ENCODE measurements around the gene OSCAR. TPM values are rescaled to one million over a fixed set of nuclear protein-coding genes. Genes with fewer than 3 reads are reported as not detected.

Gene OSCAR
- total RNA-seq, 6 experiments from 2014 or later, result 0.45 to 3.2 (median 2.4) TPM

DNA sequence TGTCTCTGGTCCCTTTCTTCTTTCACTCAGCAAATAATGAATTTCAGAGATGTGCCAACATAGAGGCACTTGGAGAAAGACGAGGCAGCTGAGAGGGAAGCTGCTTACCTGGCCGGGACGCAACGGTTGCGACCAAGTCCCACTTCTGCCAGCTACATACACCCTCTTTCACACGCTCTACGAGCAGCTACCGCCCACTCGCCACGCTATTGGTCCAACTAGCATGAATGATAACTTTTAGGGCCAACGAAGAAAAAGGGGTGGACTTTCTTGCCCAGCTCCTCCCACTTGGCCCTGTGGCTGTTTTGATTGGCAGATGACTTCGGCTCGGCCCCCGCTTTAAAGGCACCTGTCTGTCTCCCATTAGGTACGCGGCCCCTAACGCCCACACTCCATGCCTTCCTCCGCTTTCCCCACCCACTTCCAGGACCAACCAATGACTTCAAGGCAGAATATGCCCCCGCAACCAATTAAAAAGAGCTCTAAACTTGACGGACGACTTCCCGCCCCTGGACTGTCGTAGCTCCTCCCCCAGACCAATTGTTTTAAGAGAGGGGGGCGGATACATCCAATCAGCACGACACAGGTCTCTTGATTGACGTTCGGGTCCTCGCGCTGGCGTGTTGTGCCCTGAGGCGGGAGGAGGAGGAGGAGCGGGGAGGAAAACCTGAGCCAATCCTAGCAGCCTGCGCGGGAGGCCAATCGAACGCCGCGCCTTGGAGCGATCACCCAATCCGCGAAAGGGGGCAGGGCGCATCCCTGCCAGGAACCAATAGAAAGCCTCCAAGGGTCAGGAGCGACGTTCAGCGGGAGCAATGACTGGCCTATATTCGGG lies 36.5 kb upstream of the OSCAR start:
- DNase-seq, result peak; percentile 100
- peaks cover 43% of the 10 kb centered on the region for H3K4me1 Mint-ChIP-seq (ENCODE audit: low read depth)
- H3K27me3 Mint-ChIP-seq (ENCODE audit: insufficient read depth), result peaks cover 2% of the 10 kb centered on the region; the same call in 1 of the 2 replicates
- peak overlapping the region; percentile 90 for H3K4me3 Mint-ChIP-seq
- H3K36me3 Mint-ChIP-seq (ENCODE audit: low read depth), result peaks cover 4% of the 10 kb centered on the region; the same call in 1 of the 2 replicates
- TF ChIP-seq, protein P1, sequence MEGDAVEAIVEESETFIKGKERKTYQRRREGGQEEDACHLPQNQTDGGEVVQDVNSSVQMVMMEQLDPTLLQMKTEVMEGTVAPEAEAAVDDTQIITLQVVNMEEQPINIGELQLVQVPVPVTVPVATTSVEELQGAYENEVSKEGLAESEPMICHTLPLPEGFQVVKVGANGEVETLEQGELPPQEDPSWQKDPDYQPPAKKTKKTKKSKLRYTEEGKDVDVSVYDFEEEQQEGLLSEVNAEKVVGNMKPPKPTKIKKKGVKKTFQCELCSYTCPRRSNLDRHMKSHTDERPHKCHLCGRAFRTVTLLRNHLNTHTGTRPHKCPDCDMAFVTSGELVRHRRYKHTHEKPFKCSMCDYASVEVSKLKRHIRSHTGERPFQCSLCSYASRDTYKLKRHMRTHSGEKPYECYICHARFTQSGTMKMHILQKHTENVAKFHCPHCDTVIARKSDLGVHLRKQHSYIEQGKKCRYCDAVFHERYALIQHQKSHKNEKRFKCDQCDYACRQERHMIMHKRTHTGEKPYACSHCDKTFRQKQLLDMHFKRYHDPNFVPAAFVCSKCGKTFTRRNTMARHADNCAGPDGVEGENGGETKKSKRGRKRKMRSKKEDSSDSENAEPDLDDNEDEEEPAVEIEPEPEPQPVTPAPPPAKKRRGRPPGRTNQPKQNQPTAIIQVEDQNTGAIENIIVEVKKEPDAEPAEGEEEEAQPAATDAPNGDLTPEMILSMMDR (IDR thresholded peaks at IDR 0.05), result no peak
- H3K9me3 Mint-ChIP-seq, result no peaks in the 10 kb centered on the region
- H3K27ac Mint-ChIP-seq, result peak overlapping the region; percentile 84

- H3K27me3 Mint-ChIP-seq (ENCODE audit: insufficient read depth), result no peaks in the 10 kb centered on the region; the same call in 1 of the 2 replicates
- peaks cover 35% of the 10 kb centered on the region for H3K4me1 Mint-ChIP-seq (ENCODE audit: low read depth)
- H3K36me3 Mint-ChIP-seq (ENCODE audit: low read depth), result no peaks in the 10 kb centered on the region
- no peaks in the 10 kb centered on the region for H3K9me3 Mint-ChIP-seq
- peak overlapping the region; percentile 84 for H3K27ac Mint-ChIP-seq
- no peak for DNase-seq
- TF ChIP-seq, protein P1 (IDR thresholded peaks at IDR 0.05), result no peak
- peak overlapping the region; percentile 90 for H3K4me3 Mint-ChIP-seq
Measured at GRCh38 chr19:54136086-54136863, 35.7 kb upstream of the OSCAR start.

DNA sequence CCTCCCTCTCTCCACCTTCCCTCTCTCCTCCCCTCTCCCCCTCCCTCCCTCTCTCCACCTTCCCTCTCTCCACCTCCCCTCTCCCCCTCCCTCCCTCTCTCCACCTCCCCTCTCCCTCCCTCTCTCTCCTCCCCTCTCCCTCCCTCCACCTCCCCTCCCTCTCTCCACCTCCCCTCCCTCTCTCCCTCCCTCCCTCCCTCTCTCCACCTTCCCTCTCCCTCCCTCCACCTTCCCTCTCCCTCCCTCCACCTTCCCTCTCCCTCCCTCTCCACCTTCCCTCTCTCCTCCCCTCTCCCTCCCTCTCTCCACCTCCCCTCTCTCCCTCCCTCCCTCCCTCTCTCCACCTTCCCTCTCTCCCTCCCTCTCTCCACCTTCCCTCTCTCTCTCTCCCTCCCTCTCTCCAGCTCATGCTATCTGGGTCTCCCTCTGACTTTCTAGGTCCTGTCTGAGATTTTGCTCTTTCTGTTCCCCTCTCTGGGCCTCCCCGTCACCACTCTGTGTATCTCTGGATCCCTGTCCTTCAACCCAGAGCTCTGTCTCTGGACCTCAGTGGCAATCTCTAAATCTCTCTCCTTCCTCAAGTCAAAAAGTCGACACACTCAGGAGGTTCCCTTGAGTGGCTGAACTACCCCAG lies 33.5 kb upstream of the OSCAR start:
- no peak overlapping the region for H3K4me3 Mint-ChIP-seq
- H3K36me3 Mint-ChIP-seq (ENCODE audit: low read depth), result no peaks in the 10 kb centered on the region
- H3K4me1 Mint-ChIP-seq (ENCODE audit: low read depth), result peaks cover 15% of the 10 kb centered on the region
- TF ChIP-seq, protein P1 (IDR thresholded peaks at IDR 0.05), result no peak
- H3K9me3 Mint-ChIP-seq, result no peaks in the 10 kb centered on the region
- no peak for DNase-seq
- H3K27ac Mint-ChIP-seq, result no peak overlapping the region
- H3K27me3 Mint-ChIP-seq (ENCODE audit: insufficient read depth), result no peaks in the 10 kb centered on the region; the same call in 1 of the 2 replicates

DNA sequence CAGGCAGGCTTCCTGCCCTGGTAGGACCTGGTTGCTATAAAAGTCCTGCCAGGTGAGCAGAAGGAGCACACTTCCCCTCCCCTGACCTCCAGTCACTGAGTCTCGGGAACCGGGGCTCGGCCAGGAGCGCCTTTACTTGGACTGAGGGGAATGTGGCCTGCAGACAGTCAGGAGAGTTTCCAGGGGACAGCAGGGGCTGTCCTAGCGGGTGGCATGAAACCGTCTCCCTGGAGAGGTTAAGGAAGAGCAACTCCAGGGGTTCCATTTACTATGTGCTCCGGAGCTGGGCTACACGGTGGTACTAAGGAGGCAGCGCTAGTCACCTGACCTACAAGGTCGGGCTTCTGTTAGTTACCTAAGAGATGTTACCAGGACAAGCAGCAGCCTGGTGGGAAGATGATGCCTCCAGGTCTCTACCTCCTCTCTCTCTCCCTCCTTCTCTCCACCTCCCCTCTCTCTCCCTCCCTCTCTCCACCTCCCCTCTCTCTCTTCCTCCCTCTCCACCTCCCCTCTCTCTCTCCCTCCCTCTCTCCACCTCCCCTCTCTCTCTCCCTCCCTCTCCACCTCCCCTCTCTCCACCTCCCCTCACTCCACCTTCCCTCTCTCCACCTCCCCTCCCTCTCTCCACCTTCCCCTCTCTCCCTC lies 32.8 kb upstream of the OSCAR start:
- H3K9me3 Mint-ChIP-seq, result no peaks in the 10 kb centered on the region
- no peaks in the 10 kb centered on the region; the same call in 1 of the 2 replicates for H3K27me3 Mint-ChIP-seq (ENCODE audit: insufficient read depth)
- TF ChIP-seq, protein P1 (IDR thresholded peaks at IDR 0.05), result no peak
- H3K36me3 Mint-ChIP-seq (ENCODE audit: low read depth), result no peaks in the 10 kb centered on the region
- no peak for DNase-seq
- no peak overlapping the region for H3K27ac Mint-ChIP-seq
- H3K4me1 Mint-ChIP-seq (ENCODE audit: low read depth), result peaks cover 10% of the 10 kb centered on the region
- no peak overlapping the region for H3K4me3 Mint-ChIP-seq

DNA sequence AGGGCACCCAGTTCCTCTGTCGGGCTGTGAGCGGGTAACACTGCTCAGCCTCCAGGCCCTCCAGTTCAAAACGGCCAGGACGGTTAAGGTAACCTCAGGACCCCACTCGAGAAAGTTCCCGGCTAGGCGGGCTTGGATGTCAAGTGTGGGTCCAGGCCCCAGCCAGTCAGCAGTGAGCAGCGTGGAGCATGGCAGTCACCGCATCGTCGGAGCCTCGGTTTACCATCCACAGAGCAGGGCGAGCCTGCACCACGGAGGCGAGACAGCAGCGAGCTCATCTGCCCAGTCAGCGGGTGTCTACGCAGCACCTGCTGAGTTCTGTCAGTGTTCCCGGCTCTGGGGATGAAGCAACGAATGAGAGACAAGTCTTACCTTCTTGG lies 29.0 kb upstream of the OSCAR start:
- H3K4me1 Mint-ChIP-seq (ENCODE audit: low read depth), result no peaks in the 10 kb centered on the region
- TF ChIP-seq, protein P1 (IDR thresholded peaks at IDR 0.05), result no peak
- no peak overlapping the region for H3K27ac Mint-ChIP-seq
- H3K9me3 Mint-ChIP-seq, result no peaks in the 10 kb centered on the region
- no peak for DNase-seq
- peaks cover 8% of the 10 kb centered on the region for H3K36me3 Mint-ChIP-seq (ENCODE audit: low read depth)
- no peaks in the 10 kb centered on the region; the same call in none of the 2 replicates for H3K27me3 Mint-ChIP-seq (ENCODE audit: insufficient read depth)
- H3K4me3 Mint-ChIP-seq, result no peak overlapping the region
